ENCODE measurements around the gene DOCK7. TPM values are rescaled to one million over a fixed set of nuclear protein-coding genes. Genes with fewer than 3 reads are reported as not detected.

DOCK7 gene
- total and polyA plus RNA-seq, 2 of the 13 experiments (the other 11 are each of a cell fraction or from before 2014, with no cell fraction given), result 45.7 to 67.2 TPM

GRCh38 chr1:62436466-62437272 is 251.5 kb downstream of the DOCK7 start, which contains the start of gene USP1 (continued):
- TF ChIP-seq PRDM15 (CRISPR knock-in tag; IDR thresholded peaks at IDR 0.05) (0 out of 2 replicates have a peak, but pooled peaks have one; percentile 42), HDAC6 (IDR thresholded peaks at IDR 0.05; ENCODE audit: low read depth, low read length) (peak; percentile 96; the same call in 1 of the 2 replicates), SMC3 (IDR thresholded peaks at IDR 0.05; ENCODE audit: low read length) (no peak), SPEN (CRISPR knock-in tag; IDR thresholded peaks at IDR 0.05; ENCODE audit: low read depth) (peak; percentile 64; the same call in 1 of the 2 replicates), ZMYM2 (CRISPR knock-in tag; IDR thresholded peaks at IDR 0.05) (peak; percentile 26), CCDC6 (CRISPR knock-in tag; IDR thresholded peaks at IDR 0.05) (peak; percentile 85), U2AF1 (optimal IDR thresholded peaks at IDR 0.05; ENCODE audit: low read depth, low read length) (peak; percentile 1), HES4 (CRISPR knock-in tag; IDR thresholded peaks at IDR 0.05; ENCODE audit: borderline replicate concordance) (peak; percentile 77), FOXK1 (CRISPR knock-in tag; IDR thresholded peaks at IDR 0.05; ENCODE audit: borderline replicate concordance, low read depth) (peak; percentile 34; the same call in 1 of the 2 replicates)

All from HepG2 (cell line).